HEK293T (cell line): ENCODE results near the gene EXOC6B.

Source experiments
- CTCF ChIA-PET: fragments of 350-600 bp; formaldehyde crosslinking; extraction: SDS; loops from one replicate; lab custom pipeline; 2021; ENCODE audit warnings: antibody characterized with exemption, inconsistent platforms; lab: Yijun Ruan, JAX
- POLR2A ChIA-PET: fragments of 350-600 bp; formaldehyde crosslinking; extraction: SDS; loops from one replicate; lab custom pipeline; 2020; ENCODE audit warnings: antibody characterized with exemption, inconsistent platforms; lab: Yijun Ruan, JAX
- DNase-seq: peaks from one replicate; pipeline ENCODE4 v3.0.0; 2012; ENCODE audit warnings: mixed read lengths; ENCODE audit errors: extremely low spot score
- ARNT ChIP-seq: fragments of 450-650 bp; IDR thresholded peaks from 2 replicates; pipeline ENCODE4 v1.6.1; 2017; ENCODE audit warnings: mild to moderate bottlenecking
- BHLHE40 ChIP-seq: fragments of 450-650 bp; IDR thresholded peaks from 2 replicates; pipeline ENCODE4 v1.6.1; 2016; ENCODE audit warnings: mild to moderate bottlenecking, moderate library complexity, borderline replicate concordance
- CTBP1 ChIP-seq: fragments of 450-650 bp; IDR thresholded peaks from 2 replicates; pipeline ENCODE4 v1.6.1; 2016; ENCODE audit warnings: borderline replicate concordance
- ELF4 ChIP-seq: fragments of 450-650 bp; IDR thresholded peaks from 2 replicates; pipeline ENCODE4 v1.6.1; 2017; ENCODE audit warnings: antibody characterized with exemption
- FOXA1 ChIP-seq: fragments of 450-650 bp; IDR thresholded peaks from 2 replicates; pipeline ENCODE4 v1.6.1; 2016; ENCODE audit warnings: mild to moderate bottlenecking
- FOXK2 ChIP-seq: fragments of 450-650 bp; IDR thresholded peaks from 2 replicates; pipeline ENCODE4 v1.6.1; 2016; ENCODE audit warnings: mild to moderate bottlenecking
- FOXM1 ChIP-seq: fragments of 450-650 bp; IDR thresholded peaks from 2 replicates; pipeline ENCODE4 v1.6.1; 2017; ENCODE audit warnings: mild to moderate bottlenecking, borderline replicate concordance
- HDGF ChIP-seq: fragments of 450-650 bp; IDR thresholded peaks from 2 replicates; pipeline ENCODE4 v1.6.1; 2017; ENCODE audit warnings: antibody characterized with exemption, borderline replicate concordance
- L3MBTL2 ChIP-seq: fragments of 450-650 bp; conservative IDR thresholded peaks from 2 replicates; pipeline ENCODE4 v1.6.1; 2016; ENCODE audit warnings: mild to moderate bottlenecking
- LEF1 ChIP-seq: fragments of 450-650 bp; IDR thresholded peaks from 2 replicates; pipeline ENCODE4 v1.6.1; 2017; ENCODE audit warnings: mild to moderate bottlenecking, borderline replicate concordance
- NFRKB ChIP-seq: fragments of 450-650 bp; IDR thresholded peaks from 2 replicates; pipeline ENCODE4 v1.6.1; 2016; ENCODE audit warnings: mild to moderate bottlenecking, moderate library complexity
- SP1 ChIP-seq: fragments of 450-650 bp; IDR thresholded peaks from 2 replicates; pipeline ENCODE4 v1.6.1; 2017
- SUZ12 ChIP-seq: fragments of 450-650 bp; IDR thresholded peaks from 2 replicates; pipeline ENCODE4 v1.6.1; 2016; ENCODE audit warnings: mild to moderate bottlenecking
- TARDBP ChIP-seq: fragments of 450-650 bp; IDR thresholded peaks from 2 replicates; pipeline ENCODE4 v1.6.1; 2016
- ZNF384 ChIP-seq: fragments of 450-650 bp; IDR thresholded peaks from 2 replicates; pipeline ENCODE4 v1.6.1; 2016
- TF ChIP-seq, protein P1 (sequence below): fragments of 450-650 bp; IDR thresholded peaks from 2 replicates; pipeline ENCODE4 v1.6.1; 2016

EXOC6B gene

DNA sequence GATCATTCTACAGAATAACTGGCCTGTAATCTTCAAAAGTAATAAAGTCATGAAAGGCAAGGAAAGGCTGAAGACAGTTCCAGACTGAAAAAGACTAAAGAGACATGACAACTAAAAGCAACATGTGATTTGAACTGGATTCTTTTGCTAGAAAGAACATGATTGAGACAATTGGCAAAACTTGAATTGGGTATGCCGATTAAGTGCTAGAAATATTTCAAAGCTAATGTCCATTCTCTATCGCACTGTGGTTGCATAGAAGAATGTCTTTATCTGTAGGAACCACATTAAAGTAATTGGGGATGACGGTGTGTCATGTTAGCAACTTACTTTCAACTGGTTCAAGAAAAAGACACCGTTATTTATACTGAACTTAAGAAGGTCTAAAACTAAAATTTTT is 98.5 kb downstream of the EXOC6B start:
- ChIA-PET POLR2A (no interaction called here), CTCF (no interaction called here)
- DNase-seq: no peak
- TF ChIP-seq FOXA1 (no peak), NFRKB (no peak), SP1 (no peak), HDGF (no peak), BHLHE40 (no peak), ELF4 (no peak), FOXK2 (no peak), SUZ12 (no peak), L3MBTL2 (no peak), TARDBP (no peak), FOXM1 (no peak), ZNF384 (no peak), LEF1 (no peak), ARNT (no peak), CTBP1 (no peak)
- TF ChIP-seq, protein P1, sequence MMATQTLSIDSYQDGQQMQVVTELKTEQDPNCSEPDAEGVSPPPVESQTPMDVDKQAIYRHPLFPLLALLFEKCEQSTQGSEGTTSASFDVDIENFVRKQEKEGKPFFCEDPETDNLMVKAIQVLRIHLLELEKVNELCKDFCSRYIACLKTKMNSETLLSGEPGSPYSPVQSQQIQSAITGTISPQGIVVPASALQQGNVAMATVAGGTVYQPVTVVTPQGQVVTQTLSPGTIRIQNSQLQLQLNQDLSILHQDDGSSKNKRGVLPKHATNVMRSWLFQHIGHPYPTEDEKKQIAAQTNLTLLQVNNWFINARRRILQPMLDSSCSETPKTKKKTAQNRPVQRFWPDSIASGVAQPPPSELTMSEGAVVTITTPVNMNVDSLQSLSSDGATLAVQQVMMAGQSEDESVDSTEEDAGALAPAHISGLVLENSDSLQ: no peak

DNA sequence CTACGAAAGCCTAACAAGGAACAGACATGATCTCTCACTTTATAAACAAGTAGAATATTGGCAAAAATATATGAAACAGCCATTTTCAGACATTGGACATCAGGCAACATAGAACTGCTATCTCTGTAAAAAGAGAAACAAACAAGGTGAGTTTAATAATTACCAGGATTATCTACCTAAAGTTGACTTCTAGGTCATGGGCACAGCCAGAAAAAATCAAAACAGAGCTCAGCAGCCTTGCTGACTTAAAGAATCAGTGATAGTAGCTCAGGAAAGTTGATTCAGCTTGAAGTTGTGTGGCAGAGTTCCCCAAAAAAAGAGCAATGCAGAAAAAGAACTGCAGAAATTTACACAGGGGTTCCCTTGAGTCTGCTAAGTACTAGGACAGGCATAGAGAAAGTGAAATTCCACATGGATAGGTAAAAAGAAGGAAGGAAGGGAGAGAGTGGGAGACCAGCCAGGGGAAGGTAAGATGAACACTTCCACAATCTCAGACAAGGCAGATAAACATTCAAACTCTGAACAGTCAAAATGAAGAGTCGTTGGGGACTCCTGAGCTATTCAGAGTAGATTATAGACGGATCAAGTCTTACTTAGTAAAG is 102.0 kb downstream of the EXOC6B start:
- ChIA-PET POLR2A (no interaction called here), CTCF (interaction anchor here (0.5 kb wide), 1 partner anchor 1794 kb away, joined by 3 read pairs; no protein-coding TSS in a partner anchor)
- DNase-seq: no peak
- TF ChIP-seq NFRKB (no peak), SP1 (no peak), ZNF384 (no peak), HDGF (no peak)

DNA sequence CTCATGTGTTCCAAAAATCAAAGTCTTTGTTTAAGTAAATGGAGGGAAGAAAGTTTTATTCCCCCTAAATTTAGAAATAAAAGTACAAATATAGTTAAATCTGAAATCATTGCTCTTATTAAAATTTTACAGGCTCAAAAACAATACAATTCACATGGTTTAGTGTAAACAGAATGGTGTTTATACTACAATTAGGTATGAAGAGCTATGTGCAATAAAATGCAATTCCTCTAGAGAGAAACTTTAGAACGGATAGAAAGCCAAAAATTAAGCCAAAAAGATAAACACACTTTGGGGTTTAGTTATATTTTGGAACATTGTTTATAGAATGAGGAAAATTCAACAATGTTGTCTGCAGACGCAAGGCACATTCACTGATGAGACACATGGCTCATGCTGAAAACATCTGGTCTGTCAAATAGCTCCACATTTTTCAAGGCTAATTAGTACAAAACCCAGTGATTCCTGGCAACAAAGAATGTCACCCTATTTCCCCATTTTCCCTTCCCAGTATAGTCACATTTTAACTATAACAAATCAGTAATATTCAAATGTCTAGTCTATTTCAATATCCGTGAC is 103.3 kb downstream of the EXOC6B start:
- CTCF ChIA-PET: no interaction called here
- no peak for TF ChIP-seq FOXM1
- TF ChIP-seq L3MBTL2: no peak
- TF ChIP-seq ELF4: no peak
- TF ChIP-seq SUZ12: no peak
- TF ChIP-seq SP1: no peak
- no peak for TF ChIP-seq LEF1
- TF ChIP-seq, protein P1: no peak
- no peak for TF ChIP-seq ZNF384
- no peak for TF ChIP-seq BHLHE40
- TF ChIP-seq FOXK2: no peak
- POLR2A ChIA-PET: interaction anchor here (0.6 kb wide), 1 partner anchor 88 kb away, joined by 3 read pairs; no protein-coding TSS in a partner anchor
- no peak for DNase-seq

DNA sequence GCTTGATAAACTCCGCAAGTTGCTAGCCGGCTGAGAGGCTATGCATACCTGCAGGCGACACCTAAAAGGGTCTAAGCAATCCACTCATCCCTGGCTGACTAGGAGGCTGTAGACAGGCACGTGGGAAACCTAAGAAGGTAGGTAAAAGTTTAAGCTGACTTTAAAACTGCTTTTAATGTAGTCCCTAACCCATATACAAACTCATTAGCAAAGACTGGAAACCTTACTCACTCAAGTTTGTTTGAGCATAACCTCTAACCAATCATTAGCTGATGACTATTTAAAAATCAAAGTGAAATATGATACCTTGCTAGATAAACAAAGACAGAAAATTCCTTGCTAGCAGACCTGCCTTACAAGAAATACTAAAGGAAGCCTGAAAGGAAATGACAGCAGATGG is 106.4 kb downstream of the EXOC6B start:
- POLR2A ChIA-PET: no interaction called here
- CTCF ChIA-PET: interaction anchor here (0.7 kb wide), 2 partner anchors 12 to 158 kb away, joined by 3 read pairs; no protein-coding TSS in a partner anchor
- DNase-seq: peak; percentile 17

DNA sequence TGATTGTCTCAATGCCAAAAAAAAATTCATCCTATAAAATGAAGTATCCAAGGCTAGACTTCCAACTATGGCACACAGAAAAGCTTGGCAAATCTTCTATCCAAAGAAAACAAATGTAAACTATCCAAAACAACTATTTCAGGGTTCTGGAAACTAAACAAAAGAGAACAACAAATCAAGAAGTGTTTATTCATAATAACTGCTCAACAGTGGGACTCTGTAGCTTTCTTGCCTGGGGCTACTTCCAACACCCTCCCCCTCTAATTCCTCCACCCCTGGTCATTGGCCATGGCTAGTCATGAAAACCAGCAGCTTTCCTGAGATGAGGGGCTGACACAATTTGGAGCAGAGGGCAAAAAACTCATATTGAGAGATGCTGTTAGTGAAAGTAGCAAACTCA is 107.0 kb downstream of the EXOC6B start:
- ChIA-PET CTCF (interaction anchor here (0.7 kb wide), 2 partner anchors 11 to 157 kb away, joined by 3 read pairs; no protein-coding TSS in a partner anchor), POLR2A (no interaction called here)
- no peak for DNase-seq
- TF ChIP-seq FOXA1 (no peak), NFRKB (no peak), SUZ12 (no peak), LEF1 (no peak), ARNT (no peak), FOXM1 (no peak), FOXK2 (no peak), ELF4 (no peak), TARDBP (no peak), CTBP1 (no peak), ZNF384 (no peak), BHLHE40 (no peak), HDGF (no peak), L3MBTL2 (no peak)
- TF ChIP-seq, protein P1: no peak

More for the DNA sequence above, 106.4 kb downstream of the EXOC6B start:
- no peak for TF ChIP-seq SP1
- TF ChIP-seq TARDBP: no peak
- no peak for TF ChIP-seq ELF4

DNA sequence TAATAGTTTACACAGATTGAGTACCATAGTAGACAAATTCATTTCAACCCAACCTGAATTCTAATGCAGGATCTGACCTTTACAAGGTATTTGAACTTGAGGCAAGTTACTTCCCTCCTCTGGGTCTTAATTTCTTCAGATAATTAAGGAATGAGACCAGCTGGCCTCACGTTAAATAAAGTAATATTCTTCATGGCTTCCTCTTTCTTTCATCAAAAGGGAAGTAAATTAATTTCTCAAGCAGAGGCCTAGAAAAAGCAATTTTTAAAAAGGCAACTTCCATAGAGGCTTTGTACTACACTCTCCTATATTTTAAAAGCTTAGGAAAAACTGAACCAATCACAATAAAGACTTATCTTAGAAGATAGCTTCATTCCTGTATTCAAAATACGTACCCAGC is 109.2 kb downstream of the EXOC6B start:
- ChIA-PET CTCF (no interaction called here), POLR2A (no interaction called here)

DNA sequence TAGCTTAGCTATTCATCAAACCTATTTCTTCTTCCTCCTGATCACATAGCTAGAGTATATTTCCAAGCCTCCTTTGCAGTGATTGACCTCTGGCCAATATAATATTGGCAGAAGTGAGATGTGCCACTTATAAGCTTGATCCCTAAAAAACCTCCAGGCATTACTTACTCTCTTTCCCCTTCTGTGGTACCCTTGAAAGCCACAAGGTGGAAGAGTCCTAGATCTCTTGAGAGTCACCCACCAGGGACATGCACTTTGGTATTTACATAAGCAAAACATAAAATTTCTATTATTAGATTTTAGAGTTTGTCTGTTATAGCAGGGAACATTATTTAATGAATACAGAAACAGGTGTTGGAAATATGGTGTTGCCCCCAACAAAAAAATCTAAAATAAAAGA is 112.0 kb downstream of the EXOC6B start:
- TF ChIP-seq CTBP1 (no peak), FOXA1 (no peak), HDGF (no peak), NFRKB (no peak), TARDBP (no peak), FOXM1 (no peak), ELF4 (no peak), SUZ12 (no peak), ARNT (no peak), SP1 (no peak), LEF1 (no peak)
- TF ChIP-seq, protein P1: no peak
- POLR2A ChIA-PET: no interaction called here
- DNase-seq: no peak
- CTCF ChIA-PET: no interaction called here

More for the DNA sequence above, 109.2 kb downstream of the EXOC6B start:
- TF ChIP-seq ARNT: no peak
- no peak for DNase-seq
